HG03521 (cell line): ENCODE results near the gene CHI3L2.
"Not testable (repeated sequence)": the region's sequence is repeated elsewhere in the genome, so short reads cannot be mapped to it uniquely, and the experiment has no call there.

Experiments used
- ATAC-seq: cut with Tn5 transposase; IDR thresholded peaks from one replicate; pipeline ENCODE4 v1.9.1; 2021; ENCODE audit warnings: mild to moderate bottlenecking, moderate library complexity; ENCODE audit not compliant: unreplicated experiment

CHI3L2 gene

GRCh38 chr1:111201275-111202090 lies 26.0 kb upstream of the CHI3L2 start:
- no peak for ATAC-seq

DNA sequence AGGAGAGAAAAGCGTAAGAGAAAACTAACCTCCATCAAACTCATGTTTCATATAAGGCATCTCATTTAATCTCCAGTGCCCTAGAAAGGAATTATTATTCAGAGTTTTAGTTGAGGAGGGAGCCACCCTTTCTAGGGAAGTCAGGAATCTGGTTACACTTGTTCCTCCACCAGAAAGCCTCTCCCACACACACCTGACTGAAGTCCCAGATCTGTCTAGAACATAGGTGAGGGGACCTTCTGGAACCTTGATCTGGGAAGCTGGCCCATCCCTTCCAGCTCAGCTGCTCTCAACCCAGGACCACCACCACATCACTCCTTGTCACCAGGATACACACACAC lies 25.2 kb upstream of the CHI3L2 start:
- no peak for ATAC-seq

DNA sequence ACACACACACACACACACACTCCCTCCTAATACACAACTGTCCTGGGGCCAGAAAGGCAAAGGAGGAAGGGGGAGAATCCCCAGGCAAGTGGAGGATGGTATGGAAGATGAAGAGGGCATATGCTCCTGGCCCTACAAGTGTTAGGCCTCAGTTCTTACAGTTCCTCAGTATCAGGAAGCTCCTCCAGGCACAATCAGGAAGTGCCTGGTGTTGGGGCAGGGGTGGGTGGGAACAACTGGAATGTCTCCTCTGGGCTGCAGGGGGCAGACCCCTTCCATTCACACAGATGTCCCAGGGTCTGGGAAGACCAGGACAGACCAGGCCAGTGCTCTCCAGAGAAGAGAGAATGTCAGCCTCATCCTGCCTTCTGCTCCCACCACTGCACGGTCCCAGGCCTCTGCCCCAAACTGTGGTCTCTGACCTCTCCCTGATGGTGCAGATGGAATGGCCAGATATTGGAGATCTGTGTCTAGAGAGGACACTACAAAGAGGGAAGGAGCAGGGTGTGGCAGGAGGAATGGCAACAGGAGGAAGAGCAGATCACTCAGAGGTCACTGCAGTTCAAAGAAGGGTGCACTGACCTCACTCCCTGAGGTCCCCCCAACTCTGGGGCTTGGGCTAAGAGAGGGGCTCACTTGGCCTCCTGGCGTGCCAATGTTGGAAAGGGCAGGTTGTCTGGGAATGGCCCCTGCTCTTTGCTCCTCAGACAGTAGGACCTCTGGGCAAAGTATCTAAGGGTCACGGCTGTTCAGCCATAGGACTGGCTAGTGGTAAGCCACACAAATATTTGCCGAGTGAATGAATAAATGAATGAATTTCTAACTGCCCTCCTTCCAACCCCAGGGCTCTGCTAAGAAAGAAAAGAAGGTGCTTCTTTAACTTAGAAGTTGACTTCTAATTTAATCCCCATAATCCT lies 24.5 kb upstream of the CHI3L2 start:
- peak; percentile 1 for ATAC-seq

GRCh38 chr1:111203681-111204200 lies 23.8 kb upstream of the CHI3L2 start:
- ATAC-seq, result peak; percentile 56

DNA sequence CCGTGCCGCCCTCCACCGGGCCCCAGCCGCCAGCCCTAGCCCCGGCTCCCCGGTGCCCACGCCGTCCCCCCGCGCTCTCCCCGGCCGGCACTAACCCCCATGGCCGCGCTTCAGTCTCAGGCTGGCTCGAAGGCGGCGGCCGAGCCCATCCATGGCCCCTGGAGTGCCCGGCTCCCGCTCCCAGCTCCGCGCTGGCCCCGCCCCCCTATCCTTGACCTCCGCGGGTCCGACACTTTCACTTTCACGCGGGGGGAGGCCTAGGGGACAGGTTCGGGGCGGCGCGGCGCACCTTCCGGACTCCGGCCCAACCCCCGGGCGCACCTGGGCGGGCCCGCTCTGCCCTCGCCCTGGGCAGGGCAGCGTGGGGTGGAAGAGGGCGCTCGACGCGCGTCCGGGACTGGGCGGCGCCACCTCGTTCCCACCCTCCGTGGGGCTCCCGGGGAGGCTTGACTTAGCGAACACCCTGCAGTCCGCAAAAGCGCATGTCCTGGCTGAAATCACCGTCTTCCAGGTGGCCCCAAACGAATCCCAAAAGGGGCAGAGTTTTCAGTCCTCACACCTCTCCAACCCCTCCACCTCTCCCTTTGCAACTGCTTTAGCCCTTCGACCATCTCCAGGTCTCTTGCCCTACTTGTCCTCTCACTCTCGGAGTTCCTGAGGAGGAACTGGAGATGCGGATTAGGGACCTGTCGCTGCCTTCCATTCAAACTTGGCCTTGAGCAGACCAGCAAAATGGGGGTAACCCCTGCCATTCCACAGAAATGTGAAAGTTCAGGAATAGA lies 23.1 kb upstream of the CHI3L2 start:
- ATAC-seq, result peak; percentile 70

DNA sequence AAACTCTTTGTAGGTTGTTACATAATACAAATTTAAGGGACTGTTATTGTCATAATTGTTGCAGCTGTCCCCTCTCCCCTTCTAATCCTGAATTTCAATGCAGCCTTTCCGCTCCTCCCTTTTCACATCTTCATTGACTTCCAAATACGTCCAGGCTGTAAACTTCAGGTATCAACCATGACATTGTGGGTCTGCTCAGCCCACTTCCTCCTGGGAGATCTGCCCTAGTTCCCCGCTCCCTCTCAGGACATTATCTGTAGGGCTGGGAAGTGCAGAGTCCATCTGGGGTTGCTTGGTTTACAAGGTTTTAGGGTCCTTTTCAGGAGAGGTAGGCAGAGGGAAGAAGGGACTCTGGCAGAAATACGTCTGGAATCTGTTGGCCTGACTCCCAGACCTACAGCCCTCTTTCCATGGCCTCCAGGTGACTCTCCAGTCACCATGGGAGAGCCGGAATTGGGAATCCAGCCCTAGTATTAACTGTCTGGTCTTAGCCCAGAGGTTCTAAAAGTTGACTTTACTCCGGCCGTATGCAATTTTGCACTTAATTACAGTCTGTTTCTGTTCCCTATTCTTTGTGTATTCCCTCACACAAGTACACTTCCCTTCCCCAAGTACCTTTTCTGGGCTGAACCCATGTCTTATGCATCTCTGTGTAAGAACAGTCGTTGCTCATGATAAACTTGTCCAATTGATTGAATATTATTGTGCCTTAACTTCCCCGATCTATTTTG lies 22.4 kb upstream of the CHI3L2 start:
- ATAC-seq, result no peak

DNA sequence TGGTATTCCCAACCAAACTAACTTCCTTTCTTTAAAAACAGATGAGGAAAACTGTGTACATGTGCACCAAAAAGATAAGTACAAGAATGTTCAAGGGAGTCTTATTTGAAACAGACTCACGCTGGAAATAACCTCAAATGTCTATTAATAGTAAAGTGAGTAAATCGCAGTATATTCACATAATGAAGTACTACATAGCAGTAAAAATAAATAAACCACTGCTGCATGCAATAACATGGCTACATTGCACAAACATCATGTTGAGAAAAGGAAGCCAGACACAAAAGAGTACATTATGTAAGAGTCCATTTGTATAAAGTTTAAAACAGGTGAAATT lies 21.8 kb upstream of the CHI3L2 start:
- ATAC-seq, result no peak

GRCh38 chr1:111208921-111209320 lies 18.6 kb upstream of the CHI3L2 start:
- ATAC-seq, result no peak

- ATAC-seq, result no peak
Measured at GRCh38 chr1:111209622-111210021, 17.9 kb upstream of the CHI3L2 start.

GRCh38 chr1:111211921-111212320 lies 15.6 kb upstream of the CHI3L2 start:
- no peak for ATAC-seq

- no peak for ATAC-seq
Measured at GRCh38 chr1:111212634-111213335, 14.7 kb upstream of the CHI3L2 start.

DNA sequence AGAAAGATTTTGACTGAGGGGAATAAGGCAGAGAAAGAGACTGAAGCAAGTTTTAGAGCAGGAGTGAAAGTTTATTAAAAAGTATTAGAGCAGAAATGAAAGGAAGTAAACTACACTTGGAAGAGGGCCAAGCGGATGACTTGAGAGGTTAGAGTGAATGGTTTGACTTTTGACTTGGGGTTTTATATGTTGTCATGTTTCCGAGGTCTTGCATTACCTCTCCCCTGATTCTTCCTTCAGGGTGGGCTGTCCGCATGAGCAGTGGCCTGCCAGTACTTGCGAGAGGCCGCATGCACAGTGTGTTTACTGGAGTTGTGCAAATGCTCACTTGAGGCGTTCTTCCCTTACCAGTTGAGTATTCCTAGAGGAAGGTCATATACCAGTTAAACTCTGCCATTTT lies 14.1 kb upstream of the CHI3L2 start:
- no peak for ATAC-seq

DNA sequence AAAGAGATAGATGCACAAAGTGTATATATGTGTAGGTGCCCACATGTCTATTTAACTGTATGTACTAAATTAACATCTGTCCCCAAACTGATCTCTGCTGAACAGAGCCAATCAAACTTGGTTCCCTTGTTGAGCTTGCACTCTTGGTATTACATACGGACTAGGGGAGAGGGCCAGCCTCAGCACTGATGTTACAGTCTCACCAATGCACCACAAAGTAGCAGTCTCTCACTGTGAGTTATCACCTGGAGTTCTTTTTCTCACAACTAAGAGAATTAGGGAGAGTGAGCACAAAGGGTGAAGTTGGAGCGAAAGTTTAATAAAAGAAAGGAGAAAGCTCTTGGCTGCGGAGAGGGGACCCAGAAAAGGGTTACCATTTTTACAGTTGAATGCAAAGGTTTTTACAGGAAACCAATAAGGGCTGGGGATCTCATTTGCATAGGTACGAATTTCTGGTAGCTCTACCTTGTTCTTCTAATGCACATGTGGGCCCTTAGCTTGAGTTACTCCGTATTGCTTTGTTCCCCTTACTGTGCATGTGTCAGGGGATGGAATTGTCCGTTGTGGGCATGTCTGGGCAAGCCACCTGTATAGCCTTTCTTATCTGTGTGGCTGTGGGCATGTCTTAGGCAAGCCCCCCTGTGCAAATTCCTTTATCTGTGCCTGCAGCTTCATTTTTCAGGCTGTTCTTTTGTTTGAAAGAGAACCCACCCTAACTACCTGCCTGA lies 13.3 kb upstream of the CHI3L2 start:
- no peak for ATAC-seq

DNA sequence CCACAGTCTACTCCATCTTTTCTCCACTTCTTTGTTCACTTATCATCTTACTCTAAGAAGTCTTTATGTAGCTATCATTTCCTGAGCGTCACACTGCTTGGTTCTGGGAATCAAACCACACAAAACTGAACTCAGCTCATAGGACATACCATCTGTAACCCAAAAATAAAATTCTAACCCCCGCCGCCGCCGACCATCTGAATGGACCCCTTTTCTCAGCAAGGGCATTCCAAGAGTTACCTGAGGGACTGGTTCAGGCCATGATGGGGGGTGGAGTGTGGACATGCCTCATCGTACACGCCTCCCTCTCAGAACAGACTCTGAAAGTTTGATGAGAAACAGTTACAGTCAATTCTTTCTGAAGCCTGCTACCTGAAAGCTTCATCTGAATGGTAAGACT lies 12.6 kb upstream of the CHI3L2 start:
- no peak for ATAC-seq

- not testable (repeated sequence) for ATAC-seq
Measured at GRCh38 chr1:111215285-111215684, 12.2 kb upstream of the CHI3L2 start.

DNA sequence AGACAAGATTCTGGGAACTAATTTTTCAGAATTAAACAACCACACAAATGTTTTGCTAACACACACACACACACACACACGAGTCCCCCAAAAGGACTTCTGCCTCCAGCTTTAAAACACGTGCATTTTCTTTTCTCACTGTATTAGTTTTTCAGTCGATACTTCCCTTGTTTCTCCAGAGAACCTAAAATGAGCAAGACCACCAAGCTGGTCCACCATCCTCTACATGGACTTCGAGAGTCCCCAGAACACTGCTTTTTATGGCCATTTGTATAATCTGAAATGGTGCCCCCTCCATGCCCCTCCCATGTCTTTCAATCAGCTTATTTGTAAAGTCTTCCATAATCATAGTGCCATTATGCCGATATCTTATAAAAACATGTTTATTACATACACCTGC lies 10.8 kb upstream of the CHI3L2 start:
- ATAC-seq, result no peak

DNA sequence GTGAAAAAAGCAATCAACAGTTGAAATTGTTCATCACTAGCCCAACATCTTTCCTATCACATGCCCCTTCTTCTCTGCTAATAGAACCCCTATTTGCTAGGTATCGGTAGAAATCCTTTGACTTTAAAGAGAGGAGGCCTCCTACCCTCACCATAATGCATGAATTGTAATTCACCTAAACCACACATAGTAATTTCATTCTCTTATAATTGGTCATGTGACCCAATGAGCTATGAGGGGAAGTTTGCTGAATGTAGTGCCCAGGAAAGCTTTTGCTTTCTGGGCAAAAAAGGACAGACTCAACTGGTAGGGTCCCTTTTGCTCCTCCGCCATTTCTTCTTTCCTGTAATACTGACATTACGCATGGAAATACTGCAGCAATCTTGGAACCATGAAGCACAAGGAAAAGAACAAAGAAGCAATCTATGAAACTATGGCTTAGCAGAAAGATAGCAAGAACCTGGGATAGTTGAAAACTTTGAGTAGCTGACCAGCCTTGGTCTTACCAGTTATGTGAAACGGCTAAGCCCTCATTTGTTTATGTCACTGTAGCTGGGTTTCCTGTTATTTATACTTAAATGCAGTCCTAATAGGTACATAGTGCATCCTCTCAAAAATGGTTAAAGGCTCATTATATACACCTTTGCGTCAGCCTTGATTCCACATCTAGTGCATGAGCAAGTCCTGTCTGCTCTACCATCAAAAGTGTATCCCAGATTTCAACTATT lies 10.2 kb upstream of the CHI3L2 start:
- no peak for ATAC-seq

- no peak for ATAC-seq
Measured at GRCh38 chr1:111218701-111219556, 8.6 kb upstream of the CHI3L2 start.
